Urinary bladder (tissue), 4 donors: ENCODE results near the gene S1PR4. TPM values are rescaled to one million over a fixed set of nuclear protein-coding genes. Genes with fewer than 3 reads are reported as not detected.
"Not testable (repeated sequence)": the region's sequence is repeated elsewhere in the genome, so short reads cannot be mapped to it uniquely, and the experiment has no call there.

Experiments
- DNase-seq: peaks from one replicate; pipeline ENCODE4 v3.0.0-alpha.2; 2015; ENCODE audit errors: extremely low spot score
- H3K27ac ChIP-seq: one replicate; pipeline ENCODE4 v1.5.1; 2013; ENCODE audit warnings: low read depth, mild to moderate bottlenecking, moderate library complexity
- H3K36me3 ChIP-seq: one replicate; pipeline ENCODE4 v1.6.1; 2013; ENCODE audit warnings: mild to moderate bottlenecking, moderate library complexity; ENCODE audit not compliant: insufficient read depth
- H3K4me1 ChIP-seq: one replicate; pipeline ENCODE4 v1.6.1; 2013; ENCODE audit warnings: mild to moderate bottlenecking, moderate library complexity; ENCODE audit not compliant: insufficient read depth
- H3K4me3 ChIP-seq: one replicate; pipeline ENCODE4 v1.5.1; 2013; ENCODE audit warnings: low read depth, low read length
- WGBS: extraction: QIAGEN DNeasy Blood & Tissue Kit; methylation state at CpG from one replicate; pipeline ENCODE4 v1.1.7; 2013; 5-methylcytosine and 5-hydroxymethylcytosine counted together
- polyA plus RNA-seq: library from polyadenylated mRNA; stranded (reverse); fragments of 200-250 nt; gene quantifications from one replicate; pipeline ENCODE4 v1.2.3, GENCODE V29; 2013
- total RNA-seq: library from RNA; depleted of rRNA; stranded (reverse); fragments of >200 nt; gene quantifications from one replicate; pipeline ENCODE4 v1.2.3, GENCODE V29; 2014
- donor health status: healthy with polysubstance abuse.
- donor health status: healthy.

The S1PR4 gene
- total and polyA plus RNA-seq, 2 donors: 0.74 to 3.4 TPM

DNA sequence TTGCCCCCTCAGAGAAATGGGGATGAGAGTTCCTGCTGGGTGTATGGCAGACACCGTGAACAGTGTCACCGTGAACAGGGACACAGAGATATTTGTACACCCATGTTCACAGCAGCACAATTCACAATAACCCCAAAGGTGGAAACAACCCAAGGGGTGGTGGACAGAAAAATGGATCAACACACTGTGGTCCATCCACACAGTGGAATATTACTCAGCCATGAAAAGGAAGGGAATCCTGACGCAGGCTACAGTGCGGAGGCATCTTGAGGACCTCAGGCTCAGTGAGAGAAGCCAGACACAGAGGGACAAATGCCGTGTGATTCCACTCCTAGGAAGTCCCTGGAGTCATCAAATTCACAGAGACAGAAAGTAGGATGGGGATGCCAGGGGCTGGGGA, 38.3 kb downstream of the S1PR4 start:
- Histone ChIP-seq H3K4me1 (no peaks in the 10 kb centered on the region), H3K4me3 (no peak overlapping the region), H3K36me3 (no peaks in the 10 kb centered on the region), H3K27ac (no peak overlapping the region)
- 87% methylated on average over 5 of the region's 5 CpGs for WGBS
- DNase-seq: no peak

DNA sequence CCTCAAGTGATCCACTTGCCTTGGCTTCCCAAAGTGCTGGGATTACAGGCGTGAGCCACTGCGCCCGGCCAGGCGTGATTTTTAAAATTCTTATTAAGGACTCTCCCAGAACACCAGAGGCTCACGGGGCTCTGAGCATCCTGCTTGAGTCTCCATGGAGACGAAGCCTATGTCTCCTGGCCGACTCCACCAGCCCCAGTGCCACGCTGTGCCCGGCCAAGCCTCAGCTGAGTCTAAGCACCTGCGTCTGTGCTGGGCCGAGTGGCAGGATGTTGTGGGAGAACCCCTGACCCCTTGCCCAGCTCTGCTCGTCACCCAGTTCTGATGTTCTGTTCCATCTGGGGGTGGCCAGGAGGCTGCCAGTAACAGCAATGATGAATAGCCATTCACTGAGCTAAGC, 42.0 kb downstream of the S1PR4 start:
- Histone ChIP-seq H3K36me3 (no peaks in the 10 kb centered on the region), H3K27ac (no peak overlapping the region), H3K4me3 (no peak overlapping the region), H3K4me1 (no peaks in the 10 kb centered on the region)
- DNase-seq: no peak
- WGBS: 77% methylated on average over 12 of the region's 12 CpGs

DNA sequence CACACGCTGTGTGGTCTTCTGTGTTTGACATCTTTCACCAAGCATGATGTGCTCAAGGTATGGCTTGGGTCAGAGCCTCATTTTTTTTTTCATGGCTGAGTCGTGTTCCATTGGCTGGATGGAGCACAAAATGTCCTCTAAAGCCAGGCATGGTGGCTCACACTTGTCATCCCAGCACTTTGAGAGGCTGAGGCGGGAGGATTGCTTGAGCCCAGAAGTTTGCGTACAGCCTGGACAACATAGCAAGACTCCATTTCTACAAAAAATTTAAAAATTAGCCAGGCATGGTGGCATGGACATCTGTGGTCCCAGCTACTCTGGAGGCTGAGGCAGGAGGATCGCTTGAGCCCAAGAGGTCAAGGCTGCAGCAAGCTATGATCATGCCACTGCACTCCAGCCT, 43.0 kb downstream of the S1PR4 start:
- H3K4me3 ChIP-seq, H3K4me1 ChIP-seq, H3K36me3 ChIP-seq, DNase-seq, H3K27ac ChIP-seq: not testable (repeated sequence)
- WGBS: 94% methylated on average over 5 of the region's 5 CpGs

DNA sequence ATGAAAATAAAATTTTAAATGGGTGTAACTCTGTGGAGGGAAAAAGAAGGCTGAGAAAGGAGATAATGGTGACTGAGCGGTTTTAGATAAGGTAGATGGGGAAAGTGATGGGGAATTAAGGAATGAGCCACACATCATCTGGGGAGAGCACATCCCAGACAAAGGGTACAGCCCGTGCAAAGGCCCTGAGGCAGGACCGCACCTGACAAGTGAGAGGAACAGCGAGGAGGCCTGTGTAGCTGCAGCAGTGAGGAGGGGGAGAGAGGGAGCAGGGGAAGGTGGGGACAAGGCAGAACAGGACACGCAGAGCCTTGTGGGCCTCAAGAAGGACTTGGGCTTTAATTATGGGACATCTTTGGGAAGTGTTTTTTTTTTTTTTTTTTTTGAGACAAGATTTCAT, 44.1 kb downstream of the S1PR4 start:
- H3K4me3 ChIP-seq: no peak overlapping the region
- no peak overlapping the region for H3K27ac ChIP-seq
- no peaks in the 10 kb centered on the region for H3K4me1 ChIP-seq
- 89% methylated on average over 5 of the region's 5 CpGs for WGBS
- H3K36me3 ChIP-seq: no peaks in the 10 kb centered on the region
- no peak for DNase-seq

DNA sequence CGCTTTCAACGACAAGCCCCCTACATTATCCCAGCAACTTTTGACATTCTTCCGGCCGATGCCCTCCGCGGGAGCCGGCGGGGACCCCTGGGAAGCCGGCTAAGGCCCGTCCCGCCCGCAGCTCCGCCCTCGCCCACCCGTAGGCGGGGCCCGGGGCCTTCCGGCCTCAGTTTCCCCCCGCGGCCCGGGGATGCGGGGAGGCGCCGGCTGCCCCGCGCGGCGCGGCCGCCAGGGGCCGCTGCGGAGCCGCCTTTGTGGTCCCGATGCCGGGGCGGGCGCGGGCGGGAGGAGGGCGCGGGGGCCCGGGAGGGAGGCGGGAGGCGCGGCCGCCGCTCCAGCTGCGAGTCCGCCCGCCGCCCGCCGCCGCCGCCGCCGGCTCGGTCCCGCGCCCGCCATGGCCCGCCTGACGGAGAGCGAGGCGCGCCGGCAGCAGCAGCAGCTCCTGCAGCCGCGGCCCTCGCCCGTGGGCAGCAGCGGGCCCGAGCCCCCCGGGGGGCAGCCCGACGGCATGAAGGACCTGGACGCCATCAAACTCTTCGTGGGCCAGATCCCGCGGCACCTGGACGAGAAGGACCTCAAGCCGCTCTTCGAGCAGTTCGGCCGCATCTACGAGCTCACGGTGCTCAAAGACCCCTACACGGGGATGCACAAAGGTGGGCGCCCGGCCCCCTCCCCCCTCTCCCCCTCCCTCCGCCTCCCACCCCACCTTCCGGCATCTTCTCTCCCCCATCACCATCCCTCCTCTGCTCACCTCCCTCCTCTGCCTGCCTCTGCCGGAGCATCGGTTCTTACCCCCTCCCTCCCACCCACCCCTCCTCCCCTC, 46.0 kb downstream of the S1PR4 start, which contains the start of gene CELF5:
TSS of gene CELF5 (plus strand) at position 316 of the 823 bp plus-strand sequence. CDS start at position 395, 79 bp downstream.
- 2% methylated on average over 92 of the region's 94 CpGs for WGBS
- Histone ChIP-seq H3K4me3 (peak within 1 kb of the TSS; percentile 44), H3K27ac (no peak within 1 kb of the TSS), H3K4me1 (no peaks in the 10 kb centered on the region), H3K36me3 (no peaks in the 10 kb centered on the region)
- no peak for DNase-seq

DNA sequence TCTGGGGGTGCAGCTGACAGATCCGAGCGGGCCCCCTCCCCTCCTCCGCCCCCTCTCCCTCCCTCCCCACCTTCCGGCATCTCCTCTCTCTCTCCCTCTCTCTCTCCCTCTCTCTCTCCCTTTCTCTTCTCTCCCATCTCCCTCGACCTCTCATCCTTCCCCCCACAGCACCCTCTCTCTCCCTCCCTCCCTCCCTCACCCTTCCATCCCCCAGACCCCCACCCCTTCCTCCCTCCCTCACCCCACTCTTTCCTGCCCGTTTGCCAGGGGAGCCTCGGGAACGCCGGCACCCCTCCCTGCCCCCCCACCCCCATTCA, 46.6 kb downstream of the S1PR4 start:
- no peak for DNase-seq
- no peaks in the 10 kb centered on the region for H3K36me3 ChIP-seq
- no peak overlapping the region for H3K27ac ChIP-seq
- 2% methylated on average over 9 of the region's 9 CpGs for WGBS
- no peak overlapping the region for H3K4me3 ChIP-seq
- H3K4me1 ChIP-seq: no peaks in the 10 kb centered on the region

DNA sequence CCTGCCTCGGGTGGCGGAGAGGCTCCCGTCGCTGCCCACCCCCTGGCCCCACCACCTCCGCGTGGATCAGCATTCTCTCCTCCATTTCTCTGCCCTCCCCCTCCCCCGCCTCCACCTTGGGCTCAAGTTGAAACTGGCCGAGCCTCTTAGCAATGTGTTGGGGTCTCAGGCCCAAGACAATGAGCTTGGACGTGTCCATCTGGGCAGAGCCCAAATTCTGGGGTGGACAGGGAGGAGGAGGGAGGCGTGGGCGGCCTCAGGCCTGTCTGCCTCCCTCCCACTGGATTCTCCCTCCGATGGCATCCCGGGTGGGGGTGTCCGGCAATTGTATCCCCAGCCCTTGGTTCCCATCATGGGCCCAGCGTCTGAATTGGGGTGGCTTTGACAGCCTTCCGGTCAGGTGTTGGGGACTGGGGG, 47.1 kb downstream of the S1PR4 start:
- no peaks in the 10 kb centered on the region for H3K36me3 ChIP-seq
- H3K4me1 ChIP-seq: no peaks in the 10 kb centered on the region
- H3K27ac ChIP-seq: no peak overlapping the region
- WGBS: 36% methylated on average over 16 of the region's 16 CpGs
- no peak for DNase-seq
- no peak overlapping the region for H3K4me3 ChIP-seq

DNA sequence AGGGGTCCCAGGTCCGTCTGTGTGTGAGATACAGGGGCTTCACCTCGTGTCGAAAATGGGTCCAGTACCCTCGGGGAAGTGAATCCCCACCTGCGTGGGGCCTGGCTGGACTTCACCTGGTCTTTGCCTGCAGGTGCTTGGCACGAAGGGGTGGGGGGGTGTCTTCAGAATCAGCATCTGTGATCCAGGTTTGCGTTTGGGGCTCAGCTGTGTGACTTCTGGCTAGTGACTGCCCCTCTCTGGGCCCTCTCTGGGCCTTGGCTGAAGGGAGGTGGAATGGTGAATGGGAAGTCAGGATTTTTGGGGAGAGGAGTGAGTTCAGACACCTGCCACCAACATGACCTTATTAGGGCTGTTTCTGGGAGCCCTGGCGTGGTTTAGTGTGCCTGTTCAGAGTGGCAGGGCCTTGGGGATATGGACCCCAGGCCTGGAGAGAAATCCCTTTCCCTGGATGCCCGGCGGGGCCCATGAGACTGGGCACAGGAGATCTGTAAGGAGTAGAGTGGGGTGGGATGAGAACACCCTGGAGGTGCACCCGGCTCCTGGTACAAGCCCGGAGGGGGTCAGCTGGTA, 48.6 kb downstream of the S1PR4 start:
- Histone ChIP-seq H3K4me1 (no peaks in the 10 kb centered on the region), H3K4me3 (no peak overlapping the region), H3K36me3 (no peaks in the 10 kb centered on the region), H3K27ac (no peak overlapping the region)
- no peak for DNase-seq
- WGBS: 76% methylated on average over 12 of the region's 12 CpGs

DNA sequence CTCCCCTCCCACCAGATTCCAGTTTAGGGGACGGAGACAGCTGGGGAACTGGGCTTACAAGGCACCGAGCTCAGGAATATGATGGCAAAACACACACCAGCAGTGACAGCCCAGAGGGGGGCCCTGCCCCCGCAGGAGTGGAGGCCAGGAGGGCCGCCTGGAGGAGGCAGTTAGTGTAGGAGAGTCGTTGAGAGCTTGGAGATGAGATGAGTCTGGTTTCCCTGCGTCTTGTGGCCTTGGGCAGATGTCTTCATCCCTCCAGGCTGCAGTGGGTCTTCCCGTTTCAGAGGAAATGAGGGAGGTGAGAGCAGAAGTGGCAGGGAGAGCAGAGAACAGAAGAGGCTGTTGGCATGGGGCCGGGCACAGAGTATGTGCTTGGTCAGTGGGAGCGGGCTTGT, 50.8 kb downstream of the S1PR4 start:
- no peak for DNase-seq
- Histone ChIP-seq H3K4me3 (no peak overlapping the region), H3K36me3 (no peaks in the 10 kb centered on the region), H3K27ac (no peak overlapping the region), H3K4me1 (no peaks in the 10 kb centered on the region)
- 52% methylated on average over 9 of the region's 9 CpGs for WGBS

Other genes starting within 250 kb of the S1PR4 start
- gene ZNF77, start 233.8 kb upstream of the S1PR4 start, total RNA-seq: 6.8 TPM
- 4.3 TPM for gene ZNF77, start 233.8 kb upstream of the S1PR4 start, polyA plus RNA-seq
- gene TLE6, start 201.2 kb upstream of the S1PR4 start, total RNA-seq: 1.4 TPM
- gene TLE6, start 201.2 kb upstream of the S1PR4 start, polyA plus RNA-seq: 2.4 TPM
- 14.1 TPM for gene TLE2, start 149.5 kb upstream of the S1PR4 start, total RNA-seq
- 69.9 TPM for gene TLE2, start 149.5 kb upstream of the S1PR4 start, polyA plus RNA-seq
- gene TLE5, start 116.3 kb upstream of the S1PR4 start, total RNA-seq: 65.0 TPM
- 725 TPM for gene TLE5, start 116.3 kb upstream of the S1PR4 start, polyA plus RNA-seq
- 32.1 TPM for gene GNA11, start 84.4 kb upstream of the S1PR4 start, total RNA-seq
- gene GNA11, start 84.4 kb upstream of the S1PR4 start, polyA plus RNA-seq: 64.7 TPM
- gene GNA15, start 42.7 kb upstream of the S1PR4 start, total RNA-seq: 6.2 TPM
- gene GNA15, start 42.7 kb upstream of the S1PR4 start, polyA plus RNA-seq: 9.6 TPM
- gene NCLN, start 7.2 kb downstream of the S1PR4 start, total RNA-seq: 10.5 TPM
- gene NCLN, start 7.2 kb downstream of the S1PR4 start, polyA plus RNA-seq: 30.5 TPM
- gene CELF5, start 45.9 kb downstream of the S1PR4 start, total RNA-seq: 0.48 TPM
- gene CELF5, start 45.9 kb downstream of the S1PR4 start, polyA plus RNA-seq: 0.14 TPM
- 26.4 TPM for gene NFIC, start 187.8 kb downstream of the S1PR4 start, total RNA-seq
- gene NFIC, start 187.8 kb downstream of the S1PR4 start, polyA plus RNA-seq: 112 TPM